ENCODE data around the gene ARID3B.
A peak's percentile ranks its signal among the peaks of the same experiment; 100 is the strongest.
"Not testable (repeated sequence)": the region's sequence is repeated elsewhere in the genome, so short reads cannot be mapped to it uniquely, and the experiment has no call there.

Gene ARID3B

GRCh38 chr15:74540761-74541493 is at the start of gene ARID3B:
ARID3B (plus strand) TSS chr15:74541220; CDS start chr15:74543937, 2,717 bp downstream.
- peak; percentile 94 to 95 for DNase-seq

GRCh38 chr15:74496648-74497047 is 44.4 kb upstream of the ARID3B start:
- no peak for DNase-seq

GRCh38 chr15:74497584-74497983 is 43.4 kb upstream of the ARID3B start:
- no peak for DNase-seq

- DNase-seq: no peak
These were observed 41.7 kb upstream of the ARID3B start for GRCh38 chr15:74499366-74499765.

GRCh38 chr15:74500401-74500800 is 40.6 kb upstream of the ARID3B start:
- DNase-seq: no peak

GRCh38 chr15:74502301-74502700 is 38.7 kb upstream of the ARID3B start:
- DNase-seq: no peak

- DNase-seq: no peak
These were observed 36.6 kb upstream of the ARID3B start for GRCh38 chr15:74504418-74504817.

- no peak for DNase-seq
These were observed 36.2 kb upstream of the ARID3B start for GRCh38 chr15:74504836-74505235.

- no peak for DNase-seq
These were observed 35.0 kb upstream of the ARID3B start for GRCh38 chr15:74505837-74506514.

- no peak for DNase-seq
These were observed 34.5 kb upstream of the ARID3B start for GRCh38 chr15:74506515-74506840.

- DNase-seq: no peak
These were observed 29.4 kb upstream of the ARID3B start for GRCh38 chr15:74511583-74511982.

GRCh38 chr15:74514059-74514458 is 27.0 kb upstream of the ARID3B start:
- DNase-seq: not testable (repeated sequence)

- DNase-seq: no peak
These were observed 23.9 kb upstream of the ARID3B start for GRCh38 chr15:74517096-74517495.

- no peak for DNase-seq
These were observed 21.7 kb upstream of the ARID3B start for GRCh38 chr15:74519311-74519710.

GRCh38 chr15:74520407-74520806 is 20.6 kb upstream of the ARID3B start:
- DNase-seq: no peak

- DNase-seq: no peak
These were observed 17.0 kb upstream of the ARID3B start for GRCh38 chr15:74523982-74524381.

- DNase-seq: no peak
These were observed 15.7 kb upstream of the ARID3B start for GRCh38 chr15:74525309-74525708.

GRCh38 chr15:74525945-74526344 is 15.1 kb upstream of the ARID3B start:
- DNase-seq: no peak

GRCh38 chr15:74528876-74529275 is 12.1 kb upstream of the ARID3B start:
- DNase-seq: no peak

GRCh38 chr15:74529921-74530320 is 11.1 kb upstream of the ARID3B start:
- DNase-seq: no peak

GRCh38 chr15:74530771-74531143 is 10.3 kb upstream of the ARID3B start:
- DNase-seq: no peak

GRCh38 chr15:74531144-74531811 is 9.7 kb upstream of the ARID3B start:
- no peak for DNase-seq

- DNase-seq: no peak
These were observed 5.5 kb upstream of the ARID3B start for GRCh38 chr15:74535388-74536084.

GRCh38 chr15:74537736-74538135 is 3.3 kb upstream of the ARID3B start:
- DNase-seq: no peak
